Measurements from ENCODE around the gene MCF2L2.
"Not testable (repeated sequence)": the region's sequence is repeated elsewhere in the genome, so short reads cannot be mapped to it uniquely, and the experiment has no call there.

MCF2L2 gene

GRCh38 chr3:183443395-183444385 lies 15.3 kb upstream of the MCF2L2 start:
- no peak for DNase-seq

DNA sequence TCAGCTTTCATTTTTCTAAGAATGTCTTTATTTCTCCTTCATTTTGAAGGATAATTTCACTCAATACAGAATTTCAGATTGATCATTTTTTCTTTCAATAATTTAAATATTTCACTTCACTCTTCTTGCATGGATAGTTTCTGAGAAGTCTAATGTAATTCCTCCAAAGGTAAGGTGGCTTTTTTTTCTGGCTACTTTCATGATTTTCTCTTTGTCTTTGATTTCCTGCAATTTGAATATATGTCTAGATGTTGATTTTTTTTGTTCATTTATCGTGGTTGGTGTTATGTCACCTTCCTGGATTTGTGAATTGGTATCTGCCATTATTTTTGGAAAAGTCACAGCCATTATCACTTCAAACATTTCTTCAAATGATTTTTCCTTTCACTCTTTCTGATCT lies 14.6 kb upstream of the MCF2L2 start:
- DNase-seq: no peak

GRCh38 chr3:183440521-183440920 lies 12.1 kb upstream of the MCF2L2 start:
- not testable (repeated sequence) for DNase-seq

DNA sequence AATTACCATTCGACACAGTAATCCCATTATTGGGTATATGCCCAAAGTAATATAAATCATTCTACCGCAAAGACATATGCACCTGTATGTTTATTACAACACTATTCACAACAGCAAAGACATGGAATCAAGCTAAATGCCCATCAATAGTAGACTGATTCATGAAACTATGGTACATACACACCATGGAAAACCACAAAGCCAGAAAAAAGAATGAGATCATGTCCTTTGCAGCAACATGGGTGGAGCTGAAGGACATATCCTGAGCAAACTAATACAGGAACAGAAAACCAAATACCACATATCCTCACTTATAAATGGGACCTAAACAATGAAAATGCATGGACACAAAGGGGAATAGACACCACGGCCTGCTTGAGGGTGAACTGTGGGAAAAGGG lies 11.1 kb upstream of the MCF2L2 start:
- no peak for DNase-seq

DNA sequence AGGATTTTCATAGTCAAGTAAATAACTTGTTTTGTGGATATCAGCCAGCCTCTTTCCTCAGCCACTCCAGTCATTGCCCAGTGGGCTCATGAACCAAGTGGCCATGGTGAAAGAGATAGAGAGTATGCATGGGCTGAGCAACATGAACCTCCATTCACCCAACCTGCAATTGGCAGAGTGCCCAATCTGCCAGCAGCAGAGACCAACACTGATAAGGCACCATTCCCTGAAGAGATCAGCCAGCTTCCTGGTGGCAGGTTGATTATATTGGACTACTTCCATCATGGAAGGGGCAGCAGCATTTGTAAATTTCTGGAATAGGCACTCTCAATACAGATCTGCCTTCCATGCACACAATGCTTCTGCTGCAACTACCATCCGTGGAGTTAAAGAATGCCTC lies 10.3 kb upstream of the MCF2L2 start:
- DNase-seq: no peak

- DNase-seq: no peak
These were observed 9.5 kb upstream of the MCF2L2 start for GRCh38 chr3:183437666-183438564.

DNA sequence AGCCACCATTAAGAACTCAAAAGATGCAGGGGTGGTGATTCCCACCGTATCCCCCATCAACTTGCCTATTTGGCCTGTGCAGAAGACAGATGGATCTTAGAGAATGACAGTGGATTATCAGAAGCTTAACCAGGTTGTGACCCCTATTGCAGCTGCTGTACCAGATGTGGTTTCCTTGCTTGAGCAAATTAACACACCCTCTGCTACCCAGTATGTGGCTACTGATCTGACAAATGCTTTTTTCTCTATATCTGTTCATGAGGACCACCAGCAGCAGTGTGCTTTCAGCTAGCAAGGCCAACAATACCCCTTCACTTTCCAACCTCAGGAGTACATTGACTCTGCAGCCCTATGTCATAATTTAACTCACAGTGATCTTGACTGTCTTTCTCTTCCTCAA lies 8.6 kb upstream of the MCF2L2 start:
- no peak for DNase-seq

- DNase-seq: no peak
These were observed 7.2 kb upstream of the MCF2L2 start for GRCh38 chr3:183435661-183436060.

- no peak for DNase-seq
These were observed 6.6 kb upstream of the MCF2L2 start for GRCh38 chr3:183434992-183435391.

- no peak for DNase-seq
These were observed 6.1 kb upstream of the MCF2L2 start for GRCh38 chr3:183434503-183434902.

DNA sequence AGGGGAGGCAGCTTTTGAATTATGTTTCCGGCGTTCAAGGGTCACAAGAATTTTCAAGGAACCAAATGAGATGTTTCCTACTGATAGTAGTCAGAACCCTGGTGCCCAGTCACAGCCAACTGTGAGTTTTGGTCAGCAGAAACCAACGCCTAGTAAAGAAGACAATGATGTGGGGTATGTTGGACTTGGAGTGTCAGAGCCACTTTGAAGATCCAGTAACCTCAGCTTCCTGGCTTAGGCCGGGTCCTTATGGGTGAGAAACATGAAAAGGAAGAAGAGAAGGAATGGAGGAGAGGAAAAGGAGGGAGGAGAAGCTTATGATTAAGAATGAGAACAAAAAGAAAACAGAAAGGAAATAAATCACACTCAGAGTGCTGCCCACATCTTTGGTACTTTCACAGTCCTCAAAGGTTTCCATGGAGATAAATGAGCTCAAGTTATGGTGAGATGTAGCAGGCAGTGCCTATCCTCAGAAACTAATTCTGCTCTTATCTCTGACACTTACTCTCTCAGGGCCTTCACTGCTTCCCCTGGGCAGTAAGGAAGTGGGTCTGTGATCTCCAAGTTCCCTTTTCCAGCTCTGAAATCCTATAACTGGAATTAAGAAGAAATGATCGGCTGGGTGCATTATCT lies 2.0 kb upstream of the MCF2L2 start:
- DNase-seq: no peak

DNA sequence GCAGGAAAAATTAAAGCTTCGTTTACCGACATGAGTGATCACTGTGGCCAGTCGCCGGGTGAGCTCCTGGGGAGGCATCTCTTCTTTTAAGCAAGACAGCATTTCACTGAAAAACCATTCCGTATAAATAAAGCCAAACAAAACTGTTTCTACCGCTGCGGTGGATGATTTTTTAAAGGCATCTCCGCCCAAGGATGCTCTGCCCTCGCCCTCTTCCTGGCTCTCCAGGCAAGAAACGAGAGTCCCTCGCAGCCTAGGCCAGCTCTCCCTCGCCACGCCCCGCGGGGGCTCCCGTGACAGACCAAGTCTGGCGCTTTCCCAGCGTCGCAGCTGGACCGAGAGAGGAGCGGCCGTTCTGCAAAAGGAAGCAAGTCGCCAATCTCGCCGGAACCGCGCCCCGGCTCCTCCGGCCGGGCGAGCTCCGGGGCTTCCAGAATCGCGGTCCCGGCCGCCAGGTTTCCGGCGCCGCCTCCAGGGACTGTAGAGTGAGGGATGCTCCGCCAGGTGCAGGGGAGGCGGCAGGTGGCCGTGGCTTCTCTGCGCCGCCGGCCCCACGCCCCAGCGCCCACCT lies 458 bp downstream of the MCF2L2 start:
- DNase-seq: peak in 1 of 2 experiments; percentile 10

DNA sequence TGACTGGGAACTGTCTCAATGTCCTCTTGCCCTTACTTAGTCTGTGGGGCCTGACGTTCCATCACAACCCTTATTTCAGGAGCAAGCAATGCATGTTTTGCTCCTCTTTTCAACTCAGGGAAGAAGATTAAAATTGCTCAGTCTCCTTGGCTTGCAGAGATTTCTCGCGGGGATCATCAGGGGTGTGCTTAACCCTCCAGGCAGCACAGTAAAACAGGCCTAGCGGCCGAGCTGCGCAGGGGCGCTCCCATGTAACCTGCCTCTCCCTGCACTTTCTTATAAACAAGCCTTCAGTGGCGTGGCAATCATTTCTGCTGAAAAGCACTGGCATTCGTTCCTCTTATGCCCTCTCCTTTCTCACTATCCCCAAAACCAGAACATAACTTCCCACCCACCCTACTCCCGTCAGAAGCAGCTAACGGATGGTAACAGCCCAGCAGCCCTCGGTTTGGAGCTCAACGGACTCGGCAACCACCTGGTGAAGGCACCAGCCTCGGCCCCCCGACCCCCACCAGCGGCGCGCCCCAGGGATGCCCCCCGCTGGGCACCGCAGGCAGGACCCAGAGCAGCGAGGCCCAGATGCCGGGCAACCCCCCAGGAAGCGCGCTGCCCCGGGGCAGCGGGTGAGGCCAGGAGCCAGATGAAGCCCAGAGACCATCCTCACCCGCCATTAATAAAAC lies 1.1 kb downstream of the MCF2L2 start:
- no peak for DNase-seq

DNA sequence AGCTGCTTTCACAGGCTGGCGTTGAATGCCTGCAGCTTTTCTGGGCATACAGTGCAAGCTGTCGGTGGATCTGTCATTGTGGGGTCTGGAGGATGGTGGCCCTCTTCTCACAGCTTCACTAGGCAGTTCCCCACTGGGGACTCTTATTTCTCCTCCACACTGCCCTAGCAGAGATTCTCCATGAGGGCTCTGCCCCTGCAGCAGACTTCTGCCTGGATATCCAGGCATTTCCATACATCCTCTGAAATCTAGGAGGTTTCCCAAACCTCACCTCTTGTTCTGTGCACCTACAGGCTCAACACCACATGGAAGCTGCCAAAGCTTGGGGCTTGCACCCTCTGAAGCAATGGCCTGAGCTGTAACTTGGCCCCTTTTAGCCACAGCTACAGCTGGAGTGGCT lies 9.6 kb downstream of the MCF2L2 start:
- not testable (repeated sequence) for DNase-seq

GRCh38 chr3:183411216-183411922 lies 17.1 kb downstream of the MCF2L2 start:
- no peak for DNase-seq

GRCh38 chr3:183410759-183411158 lies 17.7 kb downstream of the MCF2L2 start:
- DNase-seq: no peak

- DNase-seq: no peak
These were observed 18.1 kb downstream of the MCF2L2 start for GRCh38 chr3:183410280-183410679.

- no peak for DNase-seq
These were observed 19.2 kb downstream of the MCF2L2 start for GRCh38 chr3:183409219-183409618.

GRCh38 chr3:183401678-183402077 lies 26.7 kb downstream of the MCF2L2 start:
- DNase-seq: no peak

- no peak for DNase-seq
These were observed 28.1 kb downstream of the MCF2L2 start for GRCh38 chr3:183400352-183400751.

- no peak for DNase-seq
These were observed 31.6 kb downstream of the MCF2L2 start for GRCh38 chr3:183396662-183397391.

Measured in activated CD4-positive, alpha-beta T cell treated with anti-CD3 and anti-CD28 coated beads, Interleukin-2, amount 50 U/mL, for 4 hours (primary cell).